Measurements from ENCODE around the gene FBXL7. TPM values are rescaled to one million over a fixed set of nuclear protein-coding genes. Genes with fewer than 3 reads are reported as not detected.
A peak's percentile ranks its signal among the peaks of the same experiment; 100 is the strongest.

FBXL7 gene
- total and polyA plus RNA-seq, 10 donors, result 1.1 to 12.9 (median 8.3) TPM

GRCh38 chr5:15452781-15453180 lies 47.2 kb upstream of the FBXL7 start:
- intact Hi-C loops (cut with DNase I; ENCODE audit: low total_unique reads), result no loop called here
- Histone ChIP-seq H3K4me1 (no peaks in the 10 kb centered on the region), H3K27ac (no peak overlapping the region), H3K27me3 (replicated peaks in 1 of 7) (no peaks in the 10 kb centered on the region), H3K9me3 (peaks cover 0 to 37% (median 13%) of the 10 kb centered on the region in 8 donors), H3K36me3 (no peaks in the 10 kb centered on the region), H3K4me3 (no peak overlapping the region)
- no peak for DNase-seq
- 47 to 81% (median 71%) methylated on average over 1 of the region's 1 CpG for WGBS, 5 donors
- TF ChIP-seq POLR2A (IDR thresholded peaks at IDR 0.05) (no peak), POLR2AphosphoS5 (IDR thresholded peaks at IDR 0.05) (no peak), CTCF (IDR thresholded peaks at IDR 0.05 in 8 of 11, conservative IDR thresholded peaks at IDR 0.05 in 3 of 11) (no peak)

- 47 to 75% (median 61%) methylated on average over 1 of the region's 1 CpG for WGBS, 5 donors
- Histone ChIP-seq H3K27me3 (replicated peaks in 1 of 7) (no peaks in the 10 kb centered on the region), H3K27ac (no peak overlapping the region), H3K4me3 (no peak overlapping the region), H3K4me1 (no peaks in the 10 kb centered on the region), H3K9me3 (peaks cover 0 to 40% (median 16%) of the 10 kb centered on the region in 8 donors), H3K36me3 (no peaks in the 10 kb centered on the region)
- no peak for DNase-seq
- TF ChIP-seq POLR2A (IDR thresholded peaks at IDR 0.05) (no peak), CTCF (IDR thresholded peaks at IDR 0.05 in 8 of 11, conservative IDR thresholded peaks at IDR 0.05 in 3 of 11) (no peak), POLR2AphosphoS5 (IDR thresholded peaks at IDR 0.05) (no peak)
- intact Hi-C loops (cut with DNase I; ENCODE audit: low total_unique reads), result no loop called here
Measured at GRCh38 chr5:15459200-15459599, 40.8 kb upstream of the FBXL7 start.

GRCh38 chr5:15463231-15463980 lies 36.6 kb upstream of the FBXL7 start:
- H3K4me1 ChIP-seq, result no peaks in the 10 kb centered on the region
- 61 to 70% (median 66%) methylated on average over 3 of the region's 3 CpGs for WGBS, 5 donors
- no peak for TF ChIP-seq POLR2AphosphoS5 (IDR thresholded peaks at IDR 0.05)
- peak in 2 of 11 experiments; percentile 7 to 37 for TF ChIP-seq CTCF (IDR thresholded peaks at IDR 0.05 in 8 of 11, conservative IDR thresholded peaks at IDR 0.05 in 3 of 11)
- no peak overlapping the region for H3K4me3 ChIP-seq
- no peaks in the 10 kb centered on the region for H3K36me3 ChIP-seq
- intact Hi-C loops (cut with DNase I; ENCODE audit: low total_unique reads), result no loop called here
- H3K27me3 ChIP-seq (replicated peaks in 1 of 7), result no peaks in the 10 kb centered on the region
- DNase-seq, result no peak
- H3K9me3 ChIP-seq, result peaks cover 0 to 28% (median 0%) of the 10 kb centered on the region in 8 donors
- H3K27ac ChIP-seq, result no peak overlapping the region

GRCh38 chr5:15472116-15472515 lies 27.9 kb upstream of the FBXL7 start:
- Histone ChIP-seq H3K4me1 (no peaks in the 10 kb centered on the region), H3K4me3 (no peak overlapping the region), H3K36me3 (no peaks in the 10 kb centered on the region), H3K27me3 (replicated peaks in 1 of 7) (no peaks in the 10 kb centered on the region), H3K9me3 (peaks cover 0 to 25% (median 12%) of the 10 kb centered on the region in 8 donors), H3K27ac (no peak overlapping the region)
- TF ChIP-seq CTCF (IDR thresholded peaks at IDR 0.05 in 8 of 11, conservative IDR thresholded peaks at IDR 0.05 in 3 of 11), result no peak
- intact Hi-C loops (cut with DNase I; ENCODE audit: low total_unique reads), result no loop called here
- DNase-seq, result no peak
- 91 to 96% (median 93%) methylated on average over 8 of the region's 8 CpGs for WGBS, 5 donors

All from spleen (tissue), 11 donors.